HG03354 (cell line): ENCODE results near the gene TM7SF3.
A peak's percentile ranks its signal among the peaks of the same experiment; 100 is the strongest.
"Not testable (repeated sequence)": the region's sequence is repeated elsewhere in the genome, so short reads cannot be mapped to it uniquely, and the experiment has no call there.

Experiments
- ATAC-seq: cut with Tn5 transposase; IDR thresholded peaks from one replicate; pipeline ENCODE4 v1.9.1; 2021; ENCODE audit warnings: mild to moderate bottlenecking; ENCODE audit not compliant: unreplicated experiment, poor library complexity, severe bottlenecking

Gene TM7SF3

GRCh38 chr12:26988703-26989102 lies 25.5 kb downstream of the TM7SF3 start:
- no peak for ATAC-seq

DNA sequence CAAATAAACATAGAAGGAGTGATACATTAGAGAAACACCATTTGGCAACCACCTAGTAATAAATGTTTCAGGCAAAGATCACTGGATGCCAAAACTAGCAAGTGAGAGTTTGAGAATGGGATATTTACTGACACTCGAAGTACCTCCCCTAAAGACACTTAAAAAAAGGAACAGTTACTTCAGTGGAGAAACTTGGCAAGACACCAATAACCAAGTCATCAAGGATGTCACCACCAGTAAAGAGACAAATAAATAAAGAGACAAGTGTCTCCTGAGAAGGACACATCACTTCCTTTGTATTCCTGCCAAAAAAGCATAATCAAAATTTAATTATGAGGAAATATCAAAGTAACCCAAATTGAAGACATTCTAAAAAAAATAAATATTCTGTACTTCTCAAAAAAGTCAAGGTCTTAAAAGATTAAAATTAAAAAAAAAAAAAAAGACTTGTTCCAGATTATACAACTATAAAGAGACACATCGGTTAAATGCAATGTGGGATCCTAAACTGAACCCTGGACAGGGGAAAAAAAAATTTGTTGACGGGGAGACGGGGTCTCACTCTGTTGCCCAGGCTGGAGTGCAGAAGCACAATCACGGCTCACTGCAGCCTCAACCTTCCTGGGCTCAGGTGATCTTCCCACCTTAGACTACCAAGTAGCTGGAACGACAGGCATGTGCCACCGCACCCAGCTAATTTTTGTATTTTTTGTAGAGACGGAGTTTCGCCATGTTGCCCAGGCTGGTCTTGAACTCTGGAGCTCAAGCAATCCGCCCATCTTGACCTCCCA lies 26.4 kb downstream of the TM7SF3 start:
- ATAC-seq, result no peak

- ATAC-seq, result no peak
Observed at GRCh38 chr12:26982866-26983265, 31.3 kb downstream of the TM7SF3 start.

- no peak for ATAC-seq
Observed at GRCh38 chr12:26979733-26980132, 34.5 kb downstream of the TM7SF3 start.

- no peak for ATAC-seq
Observed at GRCh38 chr12:26978801-26979200, 35.4 kb downstream of the TM7SF3 start.

DNA sequence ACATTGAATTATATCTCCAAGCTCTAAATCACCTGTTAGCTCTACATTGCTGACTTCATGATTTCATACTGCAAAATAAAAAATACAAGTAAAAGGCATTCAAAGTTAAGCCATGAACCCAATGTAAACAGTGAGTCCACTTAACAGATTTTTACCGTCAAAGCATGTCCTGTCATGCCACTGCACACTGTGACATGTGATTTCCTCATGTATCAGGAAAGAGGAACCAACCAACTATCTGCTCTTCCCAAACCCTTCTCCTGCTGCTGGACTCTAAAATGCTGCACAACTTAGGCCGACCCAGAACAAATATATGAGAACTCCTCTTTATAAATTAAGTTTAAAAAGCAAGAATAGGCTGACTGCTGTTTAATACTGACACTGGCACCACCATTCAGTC lies 37.5 kb downstream of the TM7SF3 start:
- no peak for ATAC-seq

DNA sequence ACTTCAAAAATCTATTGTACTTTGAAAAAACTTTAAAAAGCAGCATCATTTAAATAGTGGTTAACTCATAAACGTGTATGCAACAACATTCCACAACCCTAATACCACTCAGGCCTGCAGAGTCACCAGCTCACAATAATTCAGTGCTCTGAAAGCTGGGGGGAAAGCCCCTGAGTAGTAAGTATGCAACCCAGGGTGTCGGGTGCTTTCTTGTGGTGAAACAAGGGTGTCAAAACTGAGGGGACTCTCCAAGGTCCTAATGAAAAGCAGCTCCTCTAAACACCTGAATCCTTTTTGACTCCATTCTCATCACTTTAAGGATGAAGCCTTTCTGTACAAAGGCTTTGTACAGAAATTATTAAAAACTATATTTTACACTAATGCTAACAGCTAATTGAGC lies 42.2 kb downstream of the TM7SF3 start:
- ATAC-seq, result peak; percentile 97

DNA sequence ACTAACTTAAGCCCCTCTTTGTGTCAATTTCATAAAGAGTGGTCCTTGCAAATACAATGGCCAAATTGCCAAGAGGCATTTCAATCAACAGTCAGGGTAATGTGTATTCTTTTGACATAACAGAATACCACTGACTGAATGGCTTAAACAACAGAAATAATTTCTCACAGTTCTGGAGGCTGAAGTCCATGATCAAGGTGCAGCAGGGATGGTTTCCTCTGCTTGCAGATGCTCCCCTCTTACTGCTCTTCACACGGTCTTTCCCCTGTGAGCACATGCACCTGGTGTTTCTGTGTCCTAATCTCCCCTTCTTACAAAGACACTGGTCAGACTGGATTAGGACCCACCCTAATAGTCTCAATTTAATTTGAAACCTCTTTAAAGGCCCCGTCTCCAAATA lies 44.0 kb downstream of the TM7SF3 start:
- ATAC-seq, result no peak

GRCh38 chr12:26966842-26967241 lies 47.3 kb downstream of the TM7SF3 start:
- ATAC-seq, result no peak

DNA sequence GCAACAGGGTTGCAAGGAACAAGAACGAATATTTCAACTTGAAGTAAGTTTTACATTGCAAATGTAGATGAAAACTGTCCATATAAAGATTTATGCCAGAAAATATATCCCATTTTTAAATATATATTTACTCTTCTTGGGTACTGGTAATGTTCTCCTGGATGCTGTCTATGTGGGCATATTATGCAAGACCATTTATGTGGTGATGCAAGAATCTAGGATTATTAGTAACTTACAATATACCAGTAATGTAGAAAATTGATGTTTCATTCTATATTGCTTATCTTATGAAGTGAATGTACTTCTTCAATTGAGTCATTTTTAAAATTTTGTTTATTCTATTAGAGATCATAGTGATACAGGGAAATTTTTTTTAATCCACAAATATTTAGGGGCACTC lies 50.8 kb downstream of the TM7SF3 start:
- no peak for ATAC-seq

DNA sequence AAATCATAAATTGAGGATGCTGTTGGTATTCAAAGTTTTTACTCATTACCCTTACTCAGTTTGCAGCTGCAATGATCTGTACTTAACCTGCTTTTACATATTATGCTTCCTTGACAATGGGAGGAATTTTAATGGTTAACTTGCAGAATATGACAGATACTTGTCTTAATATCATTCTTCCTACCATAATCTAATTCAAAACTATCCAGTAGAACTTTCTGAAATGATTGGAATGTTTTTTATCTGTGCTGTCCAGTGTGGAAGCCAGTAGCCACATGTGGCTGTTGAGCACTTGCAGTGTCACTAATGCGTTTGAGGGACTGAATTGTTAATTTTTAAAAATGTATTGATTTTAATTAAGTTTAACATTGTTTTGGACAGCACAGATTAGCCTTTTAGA lies 52.4 kb downstream of the TM7SF3 start:
- no peak for ATAC-seq

- ATAC-seq, result not testable (repeated sequence)
Observed at GRCh38 chr12:26961391-26961790, 52.8 kb downstream of the TM7SF3 start.

DNA sequence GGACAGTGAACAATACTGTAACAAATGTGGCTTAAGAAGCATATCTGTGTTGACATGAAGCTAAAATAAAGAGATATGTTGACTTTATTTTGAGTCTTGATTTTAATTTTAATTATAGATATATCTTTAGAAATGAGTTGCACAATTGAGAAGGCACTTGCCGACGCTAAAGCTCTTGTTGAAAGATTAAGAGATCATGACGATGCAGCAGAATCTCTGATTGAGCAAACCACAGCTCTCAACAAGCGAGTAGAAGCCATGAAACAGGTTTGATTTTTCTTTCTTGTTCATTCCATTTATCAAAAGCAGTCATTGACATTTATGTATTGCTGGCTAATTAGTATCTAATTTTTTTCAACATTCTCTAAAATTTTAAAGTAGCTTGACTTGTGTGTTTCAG lies 60.2 kb downstream of the TM7SF3 start:
- no peak for ATAC-seq

DNA sequence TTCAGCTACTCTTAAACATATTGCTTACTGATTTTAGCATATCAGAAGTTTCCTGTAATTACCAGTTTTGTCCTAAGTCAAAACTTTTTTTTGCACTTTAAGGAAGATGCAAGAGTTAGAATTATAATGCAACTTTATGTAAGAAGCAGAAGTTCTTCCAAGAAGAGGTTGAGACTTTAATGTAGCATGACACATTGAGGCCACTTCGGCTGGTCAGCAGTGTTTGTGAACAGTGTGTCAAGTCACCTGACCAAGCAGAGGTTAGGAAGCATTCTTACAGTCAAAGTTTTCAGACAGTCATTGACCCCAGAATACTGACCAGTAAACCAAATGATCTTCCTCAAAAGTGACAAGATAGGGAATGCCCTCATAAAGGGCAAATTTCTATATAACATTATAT lies 60.7 kb downstream of the TM7SF3 start:
- no peak for ATAC-seq

- no peak for ATAC-seq
Observed at GRCh38 chr12:26948309-26948708, 65.9 kb downstream of the TM7SF3 start.

DNA sequence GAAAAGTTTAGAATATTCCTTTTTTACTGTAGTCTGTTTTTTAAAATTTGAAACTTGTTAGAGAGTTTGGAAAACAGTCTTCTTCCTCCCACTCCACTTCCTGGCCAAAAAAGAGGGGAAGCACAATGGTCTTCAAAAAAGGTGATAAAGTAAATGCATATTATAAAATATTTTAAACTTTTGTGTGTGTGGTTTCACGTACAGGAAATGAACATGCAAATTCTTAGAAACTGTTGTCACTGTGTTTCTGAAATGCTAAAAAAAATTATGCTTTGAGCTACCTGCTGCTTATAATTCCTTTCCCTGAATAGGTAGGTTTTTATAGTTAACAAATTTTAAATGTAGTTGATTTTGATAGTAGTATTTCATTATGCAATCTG lies 73.0 kb downstream of the TM7SF3 start:
- no peak for ATAC-seq

DNA sequence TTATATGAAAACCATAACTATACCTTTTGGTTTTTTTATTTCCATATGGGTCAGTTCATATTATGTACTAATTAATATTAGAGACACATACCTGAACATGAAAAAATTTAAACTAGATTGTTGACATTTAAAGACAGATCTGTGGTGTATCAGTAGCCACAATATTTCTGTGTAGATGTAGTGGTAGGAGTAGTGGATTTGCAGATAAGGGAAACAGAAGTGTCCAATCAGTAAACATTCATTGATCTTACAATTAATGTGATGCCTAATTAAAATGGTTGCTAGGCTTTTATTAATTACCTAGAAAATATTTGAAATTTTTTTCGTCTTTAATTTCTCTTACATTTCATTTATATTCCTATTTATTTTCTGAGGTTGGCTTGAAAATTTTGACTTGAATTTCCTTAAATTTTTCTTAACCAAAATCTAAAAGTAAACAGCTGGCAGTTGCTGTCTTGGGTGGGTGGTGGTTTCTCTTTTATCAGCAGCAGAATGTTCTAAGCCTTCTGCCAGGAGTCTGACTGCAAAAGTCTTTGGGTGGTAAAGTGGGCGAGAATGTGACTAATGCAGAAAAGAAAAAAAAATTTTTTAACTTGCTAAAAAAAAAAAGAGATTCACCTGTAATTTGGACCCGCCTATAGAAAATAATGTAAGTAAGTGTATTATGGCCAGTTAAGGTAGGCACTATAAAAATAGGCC lies 73.5 kb downstream of the TM7SF3 start:
- no peak for ATAC-seq

DNA sequence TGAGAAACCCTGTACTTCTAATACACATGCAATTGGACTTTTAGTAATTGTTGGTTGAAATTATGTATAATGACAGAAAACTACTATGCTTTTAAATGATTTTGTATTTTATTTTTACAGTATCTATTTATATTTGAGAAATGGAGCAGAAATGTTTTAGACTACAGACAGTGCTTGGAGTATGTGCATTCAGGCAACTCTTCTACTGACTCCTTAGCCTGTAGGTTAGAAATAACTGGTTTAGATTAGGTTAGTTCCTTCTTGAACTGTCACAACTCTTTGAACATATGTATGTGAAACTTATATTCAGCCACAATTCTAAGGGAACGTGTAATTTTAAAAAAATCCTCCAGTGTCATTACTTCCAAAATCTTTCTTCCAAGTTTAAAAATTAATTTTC lies 74.2 kb downstream of the TM7SF3 start:
- no peak for ATAC-seq

GRCh38 chr12:26939192-26939832 lies 74.9 kb downstream of the TM7SF3 start:
- no peak for ATAC-seq

GRCh38 chr12:26938701-26939062 lies 75.5 kb downstream of the TM7SF3 start:
- peak; percentile 20 for ATAC-seq
